Stimulated activated CD8-positive, alpha-beta memory T cell treated with anti-CD3 and anti-CD28 coated beads, Interleukin-7, amount 100 ng/mL, for 24 hours (primary cell): ENCODE data around the gene WNT9A.
"Not testable (repeated sequence)": the region's sequence is repeated elsewhere in the genome, so short reads cannot be mapped to it uniquely, and the experiment has no call there.

ENCODE experiments used
- DNase-seq: peaks from one replicate; pipeline ENCODE4 v3.0.0-alpha.2; 2020; ENCODE audit warnings: low read depth

WNT9A gene

GRCh38 chr1:227947676-227948492, at the start of gene WNT9A:
TSS of gene WNT9A (minus strand) at chr1:227947932. CDS start at chr1:227947887, 45 bp downstream.
- DNase-seq: no peak

- DNase-seq: no peak
These were observed 48.6 kb upstream of the WNT9A start for GRCh38 chr1:227996187-227996950.

GRCh38 chr1:227994632-227995300, 47.0 kb upstream of the WNT9A start:
- no peak for DNase-seq

GRCh38 chr1:227987181-227987580, 39.4 kb upstream of the WNT9A start:
- no peak for DNase-seq

- DNase-seq: not testable (repeated sequence)
These were observed 28.0 kb upstream of the WNT9A start for GRCh38 chr1:227975583-227976283.

GRCh38 chr1:227973724-227974288, 26.1 kb upstream of the WNT9A start:
- DNase-seq: not testable (repeated sequence)

- DNase-seq: not testable (repeated sequence)
These were observed 25.2 kb upstream of the WNT9A start for GRCh38 chr1:227972843-227973374.

- DNase-seq: not testable (repeated sequence)
These were observed 24.5 kb upstream of the WNT9A start for GRCh38 chr1:227972283-227972679.

GRCh38 chr1:227971643-227972282, 24.0 kb upstream of the WNT9A start:
- DNase-seq: not testable (repeated sequence)

GRCh38 chr1:227971216-227971615, 23.5 kb upstream of the WNT9A start:
- DNase-seq: not testable (repeated sequence)

- DNase-seq: not testable (repeated sequence)
These were observed 22.6 kb upstream of the WNT9A start for GRCh38 chr1:227970076-227970995.

- DNase-seq: not testable (repeated sequence)
These were observed 20.1 kb upstream of the WNT9A start for GRCh38 chr1:227967815-227968214.

GRCh38 chr1:227966733-227967132, 19.0 kb upstream of the WNT9A start:
- DNase-seq: not testable (repeated sequence)

- no peak for DNase-seq
These were observed 14.1 kb upstream of the WNT9A start for GRCh38 chr1:227961651-227962466.

- no peak for DNase-seq
These were observed 11.7 kb upstream of the WNT9A start for GRCh38 chr1:227959325-227959860.

GRCh38 chr1:227958617-227959324, 11.0 kb upstream of the WNT9A start:
- no peak for DNase-seq

- no peak for DNase-seq
These were observed 8.1 kb upstream of the WNT9A start for GRCh38 chr1:227955808-227956207.
